ENCODE results near the gene FOXD2.
A peak's percentile ranks its signal among the peaks of the same experiment; 100 is the strongest.

FOXD2 gene

GRCh38 chr1:47417170-47418044, 20.4 kb upstream of the FOXD2 start:
- DNase-seq, result no peak

DNA sequence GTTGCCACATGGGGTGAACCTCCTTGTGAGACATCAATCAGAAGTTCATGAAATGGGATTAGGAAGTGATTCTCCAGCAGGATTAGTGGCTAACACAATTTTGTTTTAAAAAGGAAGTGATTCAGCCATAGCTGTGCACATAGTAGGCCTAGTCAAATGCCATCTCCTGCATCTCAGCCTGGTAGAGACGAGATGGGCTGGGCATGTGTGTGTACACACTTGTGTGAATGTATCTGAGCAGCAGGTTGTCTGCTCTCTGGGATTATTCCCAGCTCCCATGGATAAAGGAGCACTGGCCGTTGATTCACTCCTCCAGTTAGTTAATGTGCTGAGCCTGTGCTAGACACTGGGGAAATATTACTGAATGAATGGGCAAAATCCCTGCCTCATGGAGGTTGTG, 19.7 kb upstream of the FOXD2 start:
- DNase-seq, result no peak

DNA sequence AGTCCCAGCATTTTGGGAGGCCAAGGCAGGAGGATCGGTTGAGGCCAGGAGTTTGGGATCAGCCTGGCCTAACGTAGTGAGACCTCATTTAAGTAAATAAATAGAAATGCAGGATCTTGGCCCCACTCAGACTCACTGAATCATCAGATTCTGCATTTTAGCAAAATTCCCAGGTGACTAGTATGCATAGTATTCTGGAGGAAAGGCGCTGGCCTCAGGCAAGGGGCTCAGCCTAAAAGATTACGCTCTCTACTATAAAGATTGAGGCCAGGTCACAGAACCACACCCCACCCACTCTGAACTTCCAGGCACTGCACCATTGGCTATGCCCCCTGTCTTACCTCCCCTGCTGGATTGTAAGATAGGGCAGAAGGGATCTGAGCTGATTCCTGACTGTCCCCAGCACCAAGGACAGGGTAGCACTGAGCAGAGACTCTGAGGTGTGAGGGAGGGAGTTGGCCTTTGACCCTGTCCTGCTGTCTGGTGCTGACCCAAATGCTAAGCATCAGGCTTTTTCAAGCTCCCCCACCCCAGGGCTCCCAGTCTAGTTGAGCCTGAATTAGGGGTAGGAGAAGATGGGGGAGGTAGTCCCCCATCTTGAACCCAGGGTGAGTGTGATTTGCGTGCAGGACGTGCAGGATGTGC, 19.0 kb upstream of the FOXD2 start:
- no peak for DNase-seq

DNA sequence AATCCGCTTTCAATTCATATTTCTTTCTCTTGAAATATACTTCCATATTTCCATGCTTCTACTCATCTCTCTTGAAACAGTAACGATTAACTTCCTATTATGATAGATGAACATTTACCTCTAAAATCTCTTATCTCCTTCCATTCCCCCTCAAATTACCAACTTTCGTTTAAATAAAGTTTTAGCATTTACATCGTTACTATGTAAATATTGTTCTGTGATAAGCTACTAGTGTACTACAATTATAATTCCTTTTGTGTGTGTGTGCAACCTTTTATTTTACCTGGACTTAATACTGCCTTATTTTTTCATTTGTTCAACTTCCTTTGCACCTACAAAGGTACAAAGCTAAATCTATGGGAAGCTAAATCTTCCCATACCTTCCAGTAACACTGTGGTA, 17.3 kb upstream of the FOXD2 start:
- no peak for DNase-seq

DNA sequence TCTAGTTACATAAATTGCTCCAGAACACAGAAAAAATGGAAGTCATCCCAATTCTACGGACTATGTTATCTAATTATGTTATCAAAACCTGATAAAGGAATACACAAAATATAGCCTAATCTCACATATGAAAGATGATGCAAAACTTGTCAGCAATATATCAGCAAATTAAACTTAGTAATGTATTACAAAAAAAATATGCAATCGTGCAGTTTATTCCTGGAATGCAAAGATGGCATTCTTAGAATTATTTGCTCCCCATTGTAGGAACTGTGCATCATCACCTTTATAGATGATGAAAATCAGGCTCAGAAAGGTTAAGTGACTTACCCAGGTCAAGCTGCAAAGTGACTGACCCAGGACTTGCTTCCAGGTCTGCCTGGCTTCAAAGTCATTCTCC, 14.0 kb upstream of the FOXD2 start:
- no peak for DNase-seq

- no peak for DNase-seq
These were observed 13.4 kb upstream of the FOXD2 start for GRCh38 chr1:47424336-47424982.

GRCh38 chr1:47431534-47431933, 6.3 kb upstream of the FOXD2 start:
- no peak for DNase-seq

- peak; percentile 78 for DNase-seq
These were observed 5.5 kb upstream of the FOXD2 start for GRCh38 chr1:47432071-47433036.

DNA sequence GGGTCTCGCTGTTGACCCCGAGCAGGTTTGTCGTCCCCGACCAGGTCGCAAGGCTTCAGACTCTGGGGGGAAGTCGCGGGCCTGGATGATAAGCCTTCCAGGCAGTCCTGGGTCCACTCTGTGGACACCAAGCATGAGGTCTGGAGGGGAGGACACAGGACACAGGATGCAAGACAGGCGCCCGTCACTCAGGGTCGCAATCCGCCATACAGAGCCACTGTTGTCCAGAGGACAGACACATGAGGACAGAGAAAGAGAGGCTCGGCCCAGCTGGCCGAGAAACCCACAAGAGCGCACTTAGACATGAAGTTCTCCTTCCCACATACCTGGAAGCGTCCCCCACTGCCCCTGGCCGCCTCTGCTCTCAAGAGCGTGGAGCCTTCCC, 4.8 kb upstream of the FOXD2 start:
- no peak for DNase-seq

GRCh38 chr1:47433477-47434050, 4.3 kb upstream of the FOXD2 start:
- DNase-seq, result no peak

DNA sequence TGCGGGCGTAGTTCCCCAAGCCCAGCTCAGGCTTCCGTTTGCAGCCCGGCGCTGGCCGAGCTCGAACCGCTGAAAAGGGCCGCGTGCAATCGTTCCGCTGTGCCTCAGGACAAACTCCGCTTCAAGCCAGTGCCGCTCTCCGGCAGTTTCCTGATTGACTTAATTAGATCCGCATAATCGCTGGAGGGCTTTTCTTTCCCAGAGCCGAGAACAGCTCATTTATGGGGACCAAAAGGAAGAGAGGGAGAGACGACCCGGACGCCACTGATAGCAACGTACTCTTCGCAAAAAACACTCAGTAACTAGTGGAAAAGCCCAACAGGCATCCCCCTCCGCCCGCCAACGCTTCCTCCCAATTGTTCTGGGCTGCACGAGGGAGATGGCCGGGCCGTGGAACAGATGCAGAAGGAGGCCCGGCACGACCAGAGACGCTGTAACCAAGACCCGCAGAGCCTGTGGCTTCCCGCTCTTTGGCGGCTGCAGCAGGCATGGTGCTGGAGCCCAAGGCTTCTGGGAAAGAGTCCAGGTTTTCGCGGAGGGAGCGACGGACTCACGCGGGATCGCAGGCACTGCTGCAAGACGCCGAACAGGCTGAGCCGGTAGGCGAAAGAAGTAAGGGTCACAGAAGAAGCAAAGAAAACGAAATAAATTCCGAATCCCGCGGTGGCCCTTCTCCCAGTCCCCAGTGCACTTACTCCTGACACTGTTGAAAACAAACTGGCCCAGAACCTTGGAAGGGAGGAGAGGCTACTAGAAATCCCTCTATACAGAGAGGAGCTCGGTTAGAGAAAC, 3.6 kb upstream of the FOXD2 start:
- no peak for DNase-seq

GRCh38 chr1:47435506-47436303, 2.1 kb upstream of the FOXD2 start:
- DNase-seq, result no peak

DNA sequence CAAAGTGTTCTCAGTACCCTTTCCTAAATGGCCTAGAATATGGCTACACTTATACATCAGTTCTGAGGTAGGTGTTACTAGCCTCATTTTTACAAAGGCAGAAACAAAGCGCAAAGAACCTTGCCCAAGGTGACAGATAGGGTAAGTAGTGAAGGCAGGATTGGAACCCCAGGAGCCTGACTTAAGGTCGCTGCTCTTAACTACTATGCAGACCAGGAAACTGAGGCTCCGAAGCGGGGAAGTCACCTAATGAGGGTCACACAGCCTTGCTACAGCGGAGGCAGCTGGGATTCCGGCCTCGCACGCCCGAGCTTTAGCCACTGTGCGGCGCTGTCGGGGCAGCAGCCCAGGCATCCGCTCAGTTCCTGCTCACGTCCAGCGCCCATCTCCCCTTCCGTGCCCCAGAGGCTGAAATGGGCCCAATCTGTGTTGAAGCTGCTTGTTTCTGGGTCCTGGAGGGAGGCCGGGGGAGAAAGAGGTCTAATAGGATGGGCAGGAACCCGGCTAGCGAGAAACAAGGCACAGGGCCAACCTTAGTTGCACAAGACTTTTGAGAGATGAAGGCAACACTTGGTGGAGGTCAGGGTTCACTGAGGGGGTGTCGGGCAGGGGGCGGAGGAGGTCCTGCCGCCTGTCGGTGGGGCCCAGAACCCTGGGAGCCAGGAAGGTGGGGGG, 1.4 kb upstream of the FOXD2 start:
- peak; percentile 91 for DNase-seq

DNA sequence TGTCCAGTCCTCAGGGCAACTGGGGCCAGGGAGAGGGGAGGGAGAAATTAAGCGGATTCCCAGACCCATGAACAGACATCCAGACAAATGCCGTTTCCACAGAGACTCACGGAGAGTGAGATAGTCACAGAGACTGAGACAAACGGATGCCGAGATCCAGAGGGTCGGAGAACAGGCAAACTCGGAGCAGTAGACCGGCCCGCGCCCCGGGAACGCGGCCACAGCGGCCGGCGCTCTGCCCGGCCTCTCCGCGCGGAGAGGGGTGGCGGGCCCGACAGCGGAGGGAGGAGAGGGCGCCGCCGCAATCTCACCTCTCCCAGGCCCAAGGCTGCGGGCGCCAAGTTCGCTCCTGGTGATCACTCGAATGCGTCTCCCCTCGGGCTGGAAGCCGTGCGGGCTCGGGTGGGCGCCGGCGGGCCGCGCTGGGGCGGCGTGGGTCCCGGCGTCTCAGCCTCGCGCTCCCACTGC, 831 bp upstream of the FOXD2 start:
- peak; percentile 60 for DNase-seq

DNA sequence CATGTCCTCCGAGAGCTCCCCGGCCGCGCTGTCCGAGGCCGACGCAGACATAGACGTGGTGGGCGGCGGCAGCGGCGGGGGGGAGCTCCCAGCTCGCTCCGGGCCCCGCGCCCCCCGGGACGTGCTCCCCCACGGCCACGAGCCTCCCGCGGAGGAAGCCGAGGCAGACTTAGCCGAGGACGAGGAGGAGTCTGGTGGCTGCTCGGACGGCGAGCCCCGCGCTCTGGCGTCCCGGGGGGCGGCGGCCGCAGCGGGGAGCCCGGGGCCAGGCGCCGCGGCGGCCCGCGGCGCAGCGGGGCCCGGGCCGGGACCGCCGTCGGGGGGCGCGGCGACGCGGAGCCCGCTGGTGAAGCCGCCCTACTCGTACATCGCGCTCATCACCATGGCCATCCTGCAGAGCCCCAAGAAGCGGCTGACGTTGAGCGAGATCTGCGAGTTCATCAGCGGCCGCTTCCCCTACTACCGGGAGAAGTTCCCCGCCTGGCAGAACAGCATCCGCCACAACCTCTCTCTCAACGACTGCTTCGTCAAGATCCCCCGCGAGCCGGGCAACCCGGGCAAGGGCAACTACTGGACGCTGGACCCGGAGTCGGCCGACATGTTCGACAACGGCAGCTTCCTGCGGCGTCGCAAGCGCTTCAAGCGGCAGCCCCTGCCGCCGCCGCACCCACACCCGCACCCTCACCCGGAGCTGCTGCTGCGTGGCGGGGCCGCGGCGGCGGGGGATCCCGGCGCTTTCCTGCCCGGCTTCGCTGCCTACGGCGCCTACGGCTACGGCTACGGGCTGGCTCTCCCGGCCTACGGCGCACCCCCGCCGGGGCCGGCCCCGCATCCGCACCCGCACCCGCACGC, 547 bp downstream of the FOXD2 start:
- peak; percentile 71 for DNase-seq

GRCh38 chr1:47439017-47439818, 1.4 kb downstream of the FOXD2 start:
- no peak for DNase-seq

- no peak for DNase-seq
These were observed 2.2 kb downstream of the FOXD2 start for GRCh38 chr1:47439819-47440598.

All from activated CD8-positive, alpha-beta memory T cell treated with anti-CD3 and anti-CD28 coated beads, Interleukin-2, amount 50 U/mL, for 48 hours (primary cell).